Measurements from ENCODE around the gene RBM17.

DNA sequence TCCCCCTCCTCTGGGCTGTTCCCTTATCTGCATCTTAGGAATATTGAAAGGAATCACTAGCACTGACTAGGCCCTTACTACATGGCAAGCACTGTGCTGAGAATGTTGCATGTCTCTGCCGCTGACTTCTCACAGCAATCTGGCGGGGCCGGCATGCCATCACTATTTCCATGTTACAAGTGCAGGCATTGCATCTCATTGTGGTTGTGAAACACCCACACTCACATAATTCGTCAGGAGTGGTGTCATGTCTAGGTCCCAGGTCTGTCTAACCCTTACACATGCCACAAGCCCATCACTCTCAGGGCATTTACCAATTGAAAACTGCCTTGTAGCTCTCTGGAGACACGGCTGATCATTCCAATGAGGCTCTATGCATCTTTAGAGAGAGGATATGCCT, 18.2 kb upstream of the RBM17 start:
- TF ChIP-seq POLR2A (IDR thresholded peaks at IDR 0.05; ENCODE audit: low read depth, low read length): no peak
- no peak for TF ChIP-seq POLR2AphosphoS5 (IDR thresholded peaks at IDR 0.05; ENCODE audit: low read depth, low read length)

Data from GM12892 (cell line).